Spleen (tissue), 7 donors: ENCODE results near the gene METTL3.

Source experiments
- POLR2A ChIP-seq, 3 donors: fragments of 450-650 bp; IDR thresholded peaks; one replicate each; pipeline ENCODE4 v1.5.1; 2017; ENCODE audit warnings: antibody characterized with exemption in 3 of 3, mild to moderate bottlenecking in 1 of 3
- POLR2AphosphoS5 ChIP-seq, 3 donors: sonication (generic); formaldehyde crosslinking; IDR thresholded peaks; one replicate each; pipeline ENCODE4 v1.5.1; 2017; ENCODE audit warnings: antibody characterized with exemption in 3 of 3
- TF ChIP-seq, protein P1 (sequence below), 11 experiments: fragments of 200-600 bp in 7 of 11; fragments of 450-650 bp in 4 of 11; sonication (generic) in 4 of 11; IDR thresholded peaks in 8 of 11; conservative IDR thresholded peaks in 3 of 11; 1 replicate in 7 of 11; 2 replicates in 4 of 11; pipeline versions ENCODE4 v1.4.0 to v1.8.0; 2016 to 2021; ENCODE audit warnings: antibody characterized with exemption in 11 of 11, inconsistent platforms in 4 of 11, mild to moderate bottlenecking in 1 of 11
- donor health status: DM: no; HTN: no; CAD: no; lungs with moderate emphysema.
- donor health status: DM: no; HTN: no; CAD: no.
- donor health status: DM: no; HTN: no; CAD: no.

DNA sequence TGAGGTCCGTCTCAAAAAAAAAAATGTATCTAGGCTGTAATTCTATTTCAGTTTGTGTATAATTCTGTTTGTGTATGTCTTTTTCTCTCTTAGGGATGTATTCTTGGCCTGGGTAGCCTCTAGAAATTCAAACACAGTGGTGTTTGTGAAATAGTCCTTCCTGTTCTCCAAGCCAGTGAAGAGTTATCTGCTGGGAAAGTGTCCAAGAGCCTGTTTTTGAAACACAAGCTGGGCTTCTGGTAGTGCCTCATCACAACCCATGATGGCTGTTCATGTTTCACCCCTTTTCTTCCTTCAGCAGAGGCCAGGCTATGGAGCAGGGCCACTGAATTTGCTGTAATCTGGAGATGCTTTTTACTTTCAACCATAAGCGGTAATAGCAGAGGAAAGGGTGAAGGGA, 14.7 kb downstream of the METTL3 start:
- TF ChIP-seq, protein P1, sequence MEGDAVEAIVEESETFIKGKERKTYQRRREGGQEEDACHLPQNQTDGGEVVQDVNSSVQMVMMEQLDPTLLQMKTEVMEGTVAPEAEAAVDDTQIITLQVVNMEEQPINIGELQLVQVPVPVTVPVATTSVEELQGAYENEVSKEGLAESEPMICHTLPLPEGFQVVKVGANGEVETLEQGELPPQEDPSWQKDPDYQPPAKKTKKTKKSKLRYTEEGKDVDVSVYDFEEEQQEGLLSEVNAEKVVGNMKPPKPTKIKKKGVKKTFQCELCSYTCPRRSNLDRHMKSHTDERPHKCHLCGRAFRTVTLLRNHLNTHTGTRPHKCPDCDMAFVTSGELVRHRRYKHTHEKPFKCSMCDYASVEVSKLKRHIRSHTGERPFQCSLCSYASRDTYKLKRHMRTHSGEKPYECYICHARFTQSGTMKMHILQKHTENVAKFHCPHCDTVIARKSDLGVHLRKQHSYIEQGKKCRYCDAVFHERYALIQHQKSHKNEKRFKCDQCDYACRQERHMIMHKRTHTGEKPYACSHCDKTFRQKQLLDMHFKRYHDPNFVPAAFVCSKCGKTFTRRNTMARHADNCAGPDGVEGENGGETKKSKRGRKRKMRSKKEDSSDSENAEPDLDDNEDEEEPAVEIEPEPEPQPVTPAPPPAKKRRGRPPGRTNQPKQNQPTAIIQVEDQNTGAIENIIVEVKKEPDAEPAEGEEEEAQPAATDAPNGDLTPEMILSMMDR (IDR thresholded peaks at IDR 0.05 in 8 of 11, conservative IDR thresholded peaks at IDR 0.05 in 3 of 11): no peak
- TF ChIP-seq POLR2A (IDR thresholded peaks at IDR 0.05): no peak
- no peak for TF ChIP-seq POLR2AphosphoS5 (IDR thresholded peaks at IDR 0.05)
